DND-41 (cell line): Measurements from ENCODE around the gene IGF2.

Source experiments
- CTCF ChIP-seq: IDR thresholded peaks from 2 replicates; pipeline ENCODE4 v1.5.1; 2012; ENCODE audit warnings: borderline replicate concordance, low read length, moderate library complexity, mild to moderate bottlenecking; ENCODE audit not compliant: poor library complexity, severe bottlenecking; ENCODE audit errors: extremely low read depth
- EZH2 ChIP-seq: IDR thresholded peaks from 3 replicates; pipeline ENCODE4 v1.6.1; 2012; ENCODE audit warnings: borderline replicate concordance, low read depth, mild to moderate bottlenecking, moderate library complexity, low read length, inconsistent platforms; ENCODE audit not compliant: severe bottlenecking

DNA sequence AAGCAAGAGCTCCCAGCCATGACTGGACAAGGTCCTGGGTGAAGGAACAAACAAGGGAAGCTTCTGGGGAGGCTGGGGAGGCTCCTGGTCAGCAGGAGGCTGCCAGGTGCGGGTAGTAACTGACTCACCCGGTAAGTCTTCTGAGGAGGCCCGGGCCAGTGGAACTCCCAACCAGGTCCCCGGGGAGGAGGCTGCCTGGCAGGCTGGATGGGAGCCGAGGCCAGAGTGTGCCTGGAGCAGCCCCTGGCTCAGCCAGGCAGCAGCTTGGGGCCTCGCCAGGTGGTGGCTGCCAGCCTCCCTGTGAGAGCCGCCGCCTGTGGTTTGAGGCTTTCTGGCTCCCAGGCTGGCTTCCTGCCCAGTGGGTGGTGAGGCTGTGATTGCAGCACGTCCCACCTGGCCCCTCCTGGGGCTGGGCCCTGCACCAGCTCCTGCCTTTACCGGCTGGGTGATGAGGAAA, 46.2 kb downstream of the IGF2 start:
- peak; percentile 3 for TF ChIP-seq CTCF
- TF ChIP-seq EZH2 = no peak
